MM.1S (cell line): Measurements from ENCODE around the gene CDK8.

Experiments
- DNase-seq: peaks from one replicate; pipeline ENCODE4 v3.0.0-alpha.2; 2015
- H2AFZ ChIP-seq: fragments of 300-600 bp; sonication (generic); 2 replicates; pipeline ENCODE4 v1.6.0; 2016; ENCODE audit warnings: antibody characterized with exemption, low read length
- H3F3A ChIP-seq: fragments of 300-600 bp; sonication (generic); 2 replicates; pipeline ENCODE4 v1.6.1; 2016; ENCODE audit warnings: mild to moderate bottlenecking, antibody characterized with exemption, low read length, moderate library complexity, mixed read lengths; ENCODE audit not compliant: insufficient read depth
- H3K27ac ChIP-seq: fragments of 300-600 bp; sonication (generic); 2 replicates; pipeline ENCODE4 v1.5.1; 2016; ENCODE audit warnings: mild to moderate bottlenecking, low read length
- H3K27me3 ChIP-seq: fragments of 300-600 bp; sonication (generic); replicated peaks from 2 replicates; pipeline ENCODE4 v1.6.0; 2016; ENCODE audit warnings: low read length; ENCODE audit not compliant: insufficient read depth
- H3K36me3 ChIP-seq: fragments of 300-600 bp; sonication (generic); replicated peaks from 2 replicates; pipeline ENCODE4 v1.6.1; 2016; ENCODE audit warnings: mild to moderate bottlenecking, low read length, mixed read lengths; ENCODE audit not compliant: insufficient read depth
- H3K4me1 ChIP-seq: fragments of 300-600 bp; sonication (generic); 2 replicates; pipeline ENCODE4 v1.6.1; 2016; ENCODE audit warnings: low read length, mixed read lengths
- H3K4me2 ChIP-seq: fragments of 300-600 bp; sonication (generic); 2 replicates; pipeline ENCODE4 v1.6.0; 2016; ENCODE audit warnings: low read depth, low read length
- H3K4me3 ChIP-seq: fragments of 300-600 bp; sonication (generic); 2 replicates; pipeline ENCODE4 v1.5.1; 2016; ENCODE audit warnings: low read length, mixed read lengths
- H3K79me2 ChIP-seq: fragments of 300-600 bp; sonication (generic); 2 replicates; pipeline ENCODE4 v1.6.1; 2016; ENCODE audit warnings: mixed run types, low read length, mixed read lengths
- H3K9ac ChIP-seq: fragments of 300-600 bp; sonication (generic); 2 replicates; pipeline ENCODE4 v1.6.1; 2016; ENCODE audit warnings: low read length, mixed read lengths
- H3K9me2 ChIP-seq: fragments of 300-600 bp; sonication (generic); replicated peaks from 2 replicates; pipeline ENCODE4 v1.6.1; 2016; ENCODE audit warnings: mild to moderate bottlenecking, low read length, mixed read lengths; ENCODE audit not compliant: insufficient read depth
- H3K9me3 ChIP-seq: fragments of 300-600 bp; sonication (generic); replicated peaks from 2 replicates; pipeline ENCODE4 v1.6.1; 2016; ENCODE audit warnings: mild to moderate bottlenecking, low read length, mixed read lengths; ENCODE audit not compliant: insufficient read depth
- H4K20me1 ChIP-seq: fragments of 300-600 bp; sonication (generic); 2 replicates; pipeline ENCODE4 v1.6.1; 2016; ENCODE audit warnings: mild to moderate bottlenecking, low read length, moderate library complexity, mixed read lengths; ENCODE audit not compliant: insufficient read depth
- EZH2 ChIP-seq: fragments of 300-600 bp; sonication (generic); optimal IDR thresholded peaks from 2 replicates; pipeline ENCODE3; 2017; ENCODE audit warnings: low read depth, mild to moderate bottlenecking, antibody characterized with exemption, low read length, mixed read lengths
- EZH2phosphoT487 ChIP-seq: fragments of 300-600 bp; sonication (generic); IDR thresholded peaks from 2 replicates; pipeline ENCODE4 v1.6.1; 2018; ENCODE audit warnings: antibody characterized with exemption, low read length
- TF ChIP-seq, protein P1 (sequence below): fragments of 300-600 bp; sonication (generic); IDR thresholded peaks from 2 replicates; pipeline ENCODE4 v1.5.1; 2016; ENCODE audit warnings: antibody characterized with exemption, low read length, mixed read lengths

The CDK8 gene

GRCh38 chr13:26255691-26256277, 1.9 kb downstream of the CDK8 start:
- no peak overlapping the region for H3K27ac ChIP-seq

GRCh38 chr13:26257049-26257448, 3.1 kb downstream of the CDK8 start:
- H3K4me2 ChIP-seq, result no peak overlapping the region
- no peaks in the 10 kb centered on the region for H3K36me3 ChIP-seq
- H4K20me1 ChIP-seq, result no peaks in the 10 kb centered on the region
- H3K27ac ChIP-seq, result no peak overlapping the region
- H3K4me3 ChIP-seq, result no peak overlapping the region
- H3K79me2 ChIP-seq, result peaks cover 73% of the 10 kb centered on the region
- no peak overlapping the region for H2AFZ ChIP-seq
- TF ChIP-seq EZH2 (no peak), EZH2phosphoT487 (no peak)
- TF ChIP-seq, protein P1, sequence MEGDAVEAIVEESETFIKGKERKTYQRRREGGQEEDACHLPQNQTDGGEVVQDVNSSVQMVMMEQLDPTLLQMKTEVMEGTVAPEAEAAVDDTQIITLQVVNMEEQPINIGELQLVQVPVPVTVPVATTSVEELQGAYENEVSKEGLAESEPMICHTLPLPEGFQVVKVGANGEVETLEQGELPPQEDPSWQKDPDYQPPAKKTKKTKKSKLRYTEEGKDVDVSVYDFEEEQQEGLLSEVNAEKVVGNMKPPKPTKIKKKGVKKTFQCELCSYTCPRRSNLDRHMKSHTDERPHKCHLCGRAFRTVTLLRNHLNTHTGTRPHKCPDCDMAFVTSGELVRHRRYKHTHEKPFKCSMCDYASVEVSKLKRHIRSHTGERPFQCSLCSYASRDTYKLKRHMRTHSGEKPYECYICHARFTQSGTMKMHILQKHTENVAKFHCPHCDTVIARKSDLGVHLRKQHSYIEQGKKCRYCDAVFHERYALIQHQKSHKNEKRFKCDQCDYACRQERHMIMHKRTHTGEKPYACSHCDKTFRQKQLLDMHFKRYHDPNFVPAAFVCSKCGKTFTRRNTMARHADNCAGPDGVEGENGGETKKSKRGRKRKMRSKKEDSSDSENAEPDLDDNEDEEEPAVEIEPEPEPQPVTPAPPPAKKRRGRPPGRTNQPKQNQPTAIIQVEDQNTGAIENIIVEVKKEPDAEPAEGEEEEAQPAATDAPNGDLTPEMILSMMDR, result no peak
- H3K9ac ChIP-seq, result no peak overlapping the region
- no peaks in the 10 kb centered on the region for H3F3A ChIP-seq
- H3K9me3 ChIP-seq, result no peaks in the 10 kb centered on the region
- no peaks in the 10 kb centered on the region for H3K4me1 ChIP-seq
- no peak for DNase-seq
- no peaks in the 10 kb centered on the region for H3K27me3 ChIP-seq
- H3K9me2 ChIP-seq, result no peaks in the 10 kb centered on the region

More at GRCh38 chr13:26255691-26256277, 1.9 kb downstream of the CDK8 start:
- peaks cover 60% of the 10 kb centered on the region for H3K79me2 ChIP-seq
- H3K4me3 ChIP-seq, result peak overlapping the region; percentile 71
- no peaks in the 10 kb centered on the region for H4K20me1 ChIP-seq
- no peak for DNase-seq
- no peaks in the 10 kb centered on the region for H3K27me3 ChIP-seq
- H2AFZ ChIP-seq, result no peak overlapping the region
- H3K4me2 ChIP-seq, result peak overlapping the region; percentile 63
- no peaks in the 10 kb centered on the region for H3K4me1 ChIP-seq
- no peaks in the 10 kb centered on the region for H3K9me3 ChIP-seq
- peak overlapping the region; percentile 85; the same call in 1 of the 2 replicates for H3K9ac ChIP-seq
- H3K9me2 ChIP-seq, result no peaks in the 10 kb centered on the region
- TF ChIP-seq, protein P1, result peak; percentile 32
- TF ChIP-seq EZH2phosphoT487, result no peak
- no peak for TF ChIP-seq EZH2
- H3K36me3 ChIP-seq, result no peaks in the 10 kb centered on the region
- no peaks in the 10 kb centered on the region for H3F3A ChIP-seq

DNA sequence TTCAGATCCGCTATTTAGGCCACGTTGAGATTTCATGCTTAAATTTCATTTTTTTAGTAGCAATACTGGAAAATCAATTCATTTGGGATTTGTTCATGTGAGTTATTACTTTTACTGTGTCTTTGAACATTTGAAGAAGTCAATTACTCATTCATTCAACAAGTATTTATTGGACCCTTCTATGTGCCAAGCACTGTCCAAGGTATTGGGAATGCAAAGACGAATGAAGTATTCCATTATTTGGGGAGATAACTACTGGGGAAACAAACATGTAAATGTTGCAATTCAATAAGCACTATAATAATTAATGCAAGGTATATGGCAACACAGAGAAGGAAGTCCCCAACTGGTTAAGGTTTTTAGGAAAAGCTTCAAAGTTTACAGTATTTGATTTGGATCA, 5.7 kb downstream of the CDK8 start:
- Histone ChIP-seq H4K20me1 (no peaks in the 10 kb centered on the region), H3K27me3 (no peaks in the 10 kb centered on the region), H2AFZ (no peak overlapping the region), H3K4me3 (no peak overlapping the region), H3K4me1 (no peaks in the 10 kb centered on the region), H3F3A (no peaks in the 10 kb centered on the region), H3K9me3 (no peaks in the 10 kb centered on the region), H3K9ac (no peak overlapping the region), H3K4me2 (no peak overlapping the region), H3K9me2 (no peaks in the 10 kb centered on the region), H3K79me2 (peaks cover 92% of the 10 kb centered on the region), H3K36me3 (no peaks in the 10 kb centered on the region), H3K27ac (no peak overlapping the region)
- no peak for TF ChIP-seq EZH2phosphoT487
- TF ChIP-seq EZH2, result no peak
- TF ChIP-seq, protein P1, result no peak
- no peak for DNase-seq
